ENCODE measurements around the gene ARHGEF18.

ARHGEF18 gene

DNA sequence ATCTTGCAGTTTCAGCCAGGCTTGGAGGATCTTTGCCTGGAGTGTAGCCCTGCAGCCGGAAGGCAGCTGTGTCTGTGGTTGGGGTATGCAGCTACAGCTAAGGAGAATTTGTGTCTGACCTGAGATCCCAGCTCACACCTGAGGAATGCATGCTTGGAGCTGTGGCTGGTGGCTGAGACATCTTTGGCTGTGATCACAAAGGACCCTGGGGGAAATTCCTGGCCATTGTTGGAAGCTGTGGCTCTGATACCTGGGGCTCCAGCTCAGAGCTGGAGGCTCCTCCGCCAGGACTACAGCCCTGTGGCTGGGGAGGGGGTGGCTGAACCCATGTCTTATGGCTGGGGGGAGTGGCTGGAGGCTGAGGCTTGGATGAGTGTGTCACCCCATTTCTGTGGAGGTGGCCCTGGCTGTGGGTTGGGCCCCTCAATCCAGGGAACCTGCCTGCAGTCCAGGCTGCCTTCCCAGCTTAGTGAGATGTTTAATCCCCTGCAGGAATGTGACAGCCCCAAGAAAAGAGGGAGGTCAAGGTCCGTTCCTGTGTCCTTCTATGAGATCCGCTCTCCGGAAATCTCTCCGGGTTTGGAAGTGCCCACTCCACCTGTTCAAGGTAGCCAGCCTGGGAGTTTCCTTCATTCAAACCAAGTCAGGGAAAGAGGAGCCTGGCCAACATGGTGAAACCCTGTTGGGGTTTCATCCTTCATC lies 27.6 kb downstream of the ARHGEF18 start:
- in situ Hi-C loops (cut with MboI; ENCODE audit: low pct_unique_long_range_greater_than_20kb, low sequenced_read_pairs), result no loop called here
- no peak for DNase-seq

DNA sequence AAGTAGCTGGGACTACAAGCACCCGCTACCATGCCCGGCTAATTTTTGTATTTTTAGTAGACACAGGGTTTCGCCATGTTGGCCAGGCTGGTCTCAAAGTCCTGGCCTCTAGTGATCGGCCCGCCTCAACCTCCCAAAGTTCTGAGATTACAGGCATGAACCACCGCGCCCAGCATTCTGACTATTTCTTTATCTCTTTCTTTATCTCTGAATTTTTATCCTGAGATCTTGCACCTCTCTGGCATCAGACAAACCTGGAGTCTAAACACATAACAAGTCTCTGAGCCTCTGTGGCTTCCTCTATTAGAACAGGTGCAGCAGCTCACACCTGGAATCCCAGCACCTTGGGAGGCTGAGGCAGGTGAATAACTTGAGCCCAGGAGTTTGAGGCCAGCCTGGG lies 28.5 kb downstream of the ARHGEF18 start:
- in situ Hi-C loops (cut with MboI; ENCODE audit: low pct_unique_long_range_greater_than_20kb, low sequenced_read_pairs), result no loop called here
- no peak for DNase-seq

DNA sequence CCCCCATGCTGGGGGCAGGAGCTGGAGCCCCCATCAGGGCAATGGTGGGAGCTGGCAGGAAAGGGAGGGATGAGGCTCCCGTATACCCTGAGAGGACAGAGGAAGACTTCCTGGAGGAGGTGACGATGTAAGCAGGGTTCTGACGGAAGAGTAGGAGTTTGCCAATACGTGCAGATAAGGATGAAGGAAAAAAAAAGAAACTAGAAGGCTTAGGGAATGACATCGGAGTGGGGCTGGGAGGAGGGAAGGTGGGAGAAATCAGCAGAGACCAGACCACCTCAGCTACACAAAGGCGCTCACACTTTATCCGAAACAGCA lies 32.3 kb downstream of the ARHGEF18 start:
- DNase-seq, result no peak
- in situ Hi-C loops (cut with MboI; ENCODE audit: low pct_unique_long_range_greater_than_20kb, low sequenced_read_pairs), result no loop called here

DNA sequence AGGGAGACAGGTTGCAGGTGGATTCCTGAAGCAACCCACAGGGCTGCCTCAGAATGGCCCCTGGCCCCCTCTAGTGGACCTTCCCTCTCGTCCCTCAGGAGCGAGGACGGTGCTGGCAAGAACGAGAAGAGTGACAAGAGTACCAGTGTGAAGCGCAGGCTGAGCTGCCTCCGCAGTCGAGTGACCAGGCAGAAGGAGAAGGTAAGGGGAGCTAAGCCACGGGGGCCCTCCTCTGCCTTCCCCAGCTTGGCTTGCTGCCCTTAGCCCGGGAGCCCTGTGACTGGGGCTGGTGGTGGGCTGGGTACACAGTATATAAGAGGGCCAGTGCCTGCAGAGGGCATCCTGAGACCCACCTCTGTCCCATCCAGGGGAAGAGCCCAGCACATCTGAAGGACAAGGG lies 34.0 kb downstream of the ARHGEF18 start:
- DNase-seq, result no peak
- in situ Hi-C loops (cut with MboI; ENCODE audit: low pct_unique_long_range_greater_than_20kb, low sequenced_read_pairs), result no loop called here

GRCh38 chr19:7383284-7383683 lies 34.5 kb downstream of the ARHGEF18 start:
- no peak for DNase-seq
- in situ Hi-C loops (cut with MboI; ENCODE audit: low pct_unique_long_range_greater_than_20kb, low sequenced_read_pairs), result no loop called here

DNA sequence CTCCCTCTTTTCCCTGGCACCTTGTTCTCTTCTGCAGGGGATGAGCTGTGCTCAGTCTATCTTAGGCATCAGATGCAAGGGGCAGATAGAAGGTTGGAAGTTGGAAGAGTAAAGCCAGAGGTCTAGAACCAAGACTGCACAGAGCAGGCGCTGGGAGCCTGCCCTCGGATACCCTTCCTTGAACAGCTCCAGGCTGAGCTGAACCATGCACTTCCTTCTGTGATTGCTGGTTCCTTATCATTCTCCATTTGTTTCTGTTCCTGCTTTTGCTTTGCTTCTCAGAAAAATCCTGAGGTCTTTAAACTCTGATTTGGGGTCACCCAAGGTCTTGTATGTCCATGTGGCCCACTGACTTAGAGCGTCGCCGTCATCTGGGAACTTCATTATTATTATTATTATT lies 36.3 kb downstream of the ARHGEF18 start:
- DNase-seq, result no peak
- in situ Hi-C loops (cut with MboI; ENCODE audit: low pct_unique_long_range_greater_than_20kb, low sequenced_read_pairs), result no loop called here

- no peak for DNase-seq
- in situ Hi-C loops (cut with MboI; ENCODE audit: low pct_unique_long_range_greater_than_20kb, low sequenced_read_pairs), result no loop called here
Measured at GRCh38 chr19:7386308-7386707, 37.6 kb downstream of the ARHGEF18 start.

GRCh38 chr19:7386769-7387168 lies 38.0 kb downstream of the ARHGEF18 start:
- in situ Hi-C loops (cut with MboI; ENCODE audit: low pct_unique_long_range_greater_than_20kb, low sequenced_read_pairs), result no loop called here
- DNase-seq, result no peak

DNA sequence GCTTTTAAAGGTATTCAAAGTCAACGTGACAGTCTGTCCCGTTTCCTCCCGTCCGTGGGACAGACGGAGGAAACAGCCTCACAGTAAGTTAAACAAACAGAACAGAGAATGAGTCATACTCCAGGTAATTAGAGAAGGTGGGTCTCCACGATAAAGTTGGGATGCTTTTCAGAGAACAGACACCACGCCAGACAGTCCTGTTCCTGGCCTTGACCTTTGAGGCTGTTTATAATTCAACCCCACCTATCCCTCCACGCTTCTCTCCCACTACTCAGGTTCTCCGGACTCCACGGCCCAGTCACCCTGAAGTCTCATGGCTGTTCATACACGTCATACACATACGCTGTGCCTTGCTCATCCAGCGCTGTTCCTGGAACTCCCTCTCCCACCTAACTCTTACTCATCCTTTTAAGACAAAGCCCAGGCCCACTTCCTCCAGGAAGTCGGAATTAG lies 42.5 kb downstream of the ARHGEF18 start:
- in situ Hi-C loops (cut with MboI; ENCODE audit: low pct_unique_long_range_greater_than_20kb, low sequenced_read_pairs), result no loop called here
- DNase-seq, result no peak

DNA sequence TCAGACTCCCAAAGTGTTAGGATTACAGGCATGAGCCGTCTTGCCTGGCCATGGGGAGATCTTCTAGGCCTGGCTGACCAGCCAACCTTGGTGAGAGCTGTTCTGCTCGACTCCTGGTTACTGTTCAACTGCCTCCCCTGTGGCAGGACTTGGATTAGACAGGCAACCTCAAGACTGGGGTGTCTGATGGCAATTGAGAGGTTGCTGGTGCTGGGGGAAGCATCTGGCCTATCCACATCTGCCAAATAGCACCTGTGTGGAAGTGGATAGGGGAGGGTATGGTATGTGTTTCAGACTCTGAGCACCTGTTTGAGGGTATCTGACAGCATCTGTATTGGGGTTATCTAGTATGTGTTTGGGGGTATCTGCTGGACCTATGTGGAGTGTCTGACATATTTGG lies 44.7 kb downstream of the ARHGEF18 start:
- in situ Hi-C loops (cut with MboI; ENCODE audit: low pct_unique_long_range_greater_than_20kb, low sequenced_read_pairs), result no loop called here
- no peak for DNase-seq

DNA sequence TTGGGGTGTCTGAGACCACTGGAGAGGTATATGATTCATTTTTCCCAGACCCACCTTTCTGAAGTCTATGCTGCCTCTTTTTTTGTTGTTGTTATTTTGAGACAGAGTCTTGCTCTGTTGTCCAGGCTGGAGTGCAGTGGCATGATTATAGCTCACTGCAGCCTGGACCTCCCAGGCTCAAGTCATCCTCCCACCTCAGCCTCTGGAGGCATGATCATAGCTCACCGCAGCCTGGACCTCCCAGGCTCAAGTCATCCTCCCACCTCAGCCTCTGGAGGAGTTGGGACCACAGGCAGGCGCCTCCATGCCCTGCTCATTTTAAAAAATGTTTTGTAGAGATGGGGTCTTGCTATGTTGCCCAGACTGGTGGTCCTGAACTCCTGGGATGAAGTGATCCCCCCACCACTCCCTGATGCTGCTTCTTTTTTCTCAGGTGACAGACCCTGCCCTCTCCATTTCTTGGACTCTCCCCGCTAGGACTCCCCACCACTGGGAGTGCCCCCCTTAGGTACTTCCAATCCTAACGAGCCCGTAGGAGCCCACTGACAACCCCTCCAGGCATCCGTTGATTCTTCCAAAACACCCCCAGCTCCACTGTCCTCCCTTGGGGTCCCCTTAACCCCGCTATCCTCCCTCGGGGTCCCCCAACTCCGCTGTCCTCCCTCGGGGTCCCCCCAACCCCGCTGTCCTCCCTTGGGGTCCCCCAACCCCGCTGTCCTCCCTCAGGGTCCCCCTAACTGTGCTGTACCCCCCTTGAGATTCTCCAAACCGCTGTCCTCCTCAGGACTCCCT lies 45.4 kb downstream of the ARHGEF18 start:
- DNase-seq, result no peak

DNA sequence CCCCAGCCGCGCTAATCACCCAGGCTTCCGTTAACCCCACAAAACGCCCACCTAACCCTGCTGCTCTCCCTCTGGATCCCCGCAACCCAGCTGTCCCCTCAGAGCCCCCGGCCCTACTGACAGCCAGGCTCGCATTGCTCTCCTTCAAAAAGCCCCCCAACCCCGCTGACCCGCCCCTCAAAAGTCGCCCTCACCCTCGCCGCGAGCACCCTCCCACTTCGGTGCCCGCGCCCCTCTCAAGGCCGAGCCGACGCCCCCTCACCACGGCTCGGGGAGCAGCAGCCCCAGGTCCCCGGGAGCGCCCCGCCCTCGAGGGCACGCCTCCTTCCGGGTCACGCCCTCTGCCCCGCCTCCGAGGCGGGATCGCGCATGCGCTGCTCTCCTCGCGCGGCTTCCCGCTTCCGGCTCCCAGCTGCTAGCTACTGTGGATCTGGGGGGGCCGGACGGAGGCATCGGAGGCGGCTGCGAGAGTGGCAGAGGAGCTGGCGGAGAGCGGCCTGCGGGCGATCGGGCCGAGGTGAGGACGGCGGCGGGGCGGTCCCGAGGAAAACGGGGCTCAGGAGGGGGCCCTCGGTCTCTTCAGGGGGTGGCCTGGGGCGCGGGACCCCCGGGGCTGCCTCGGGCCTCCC lies 46.1 kb downstream of the ARHGEF18 start:
- in situ Hi-C loops (cut with MboI; ENCODE audit: low pct_unique_long_range_greater_than_20kb, low sequenced_read_pairs), result no loop called here

More for the DNA sequence above, 45.4 kb downstream of the ARHGEF18 start:
- in situ Hi-C loops (cut with MboI; ENCODE audit: low pct_unique_long_range_greater_than_20kb, low sequenced_read_pairs), result no loop called here

GRCh38 chr19:7395360-7396066 lies 46.8 kb downstream of the ARHGEF18 start:
- no peak for DNase-seq
- in situ Hi-C loops (cut with MboI; ENCODE audit: low pct_unique_long_range_greater_than_20kb, low sequenced_read_pairs), result no loop called here

More for the DNA sequence above, 46.1 kb downstream of the ARHGEF18 start:
- DNase-seq, result peak; percentile 84

DNA sequence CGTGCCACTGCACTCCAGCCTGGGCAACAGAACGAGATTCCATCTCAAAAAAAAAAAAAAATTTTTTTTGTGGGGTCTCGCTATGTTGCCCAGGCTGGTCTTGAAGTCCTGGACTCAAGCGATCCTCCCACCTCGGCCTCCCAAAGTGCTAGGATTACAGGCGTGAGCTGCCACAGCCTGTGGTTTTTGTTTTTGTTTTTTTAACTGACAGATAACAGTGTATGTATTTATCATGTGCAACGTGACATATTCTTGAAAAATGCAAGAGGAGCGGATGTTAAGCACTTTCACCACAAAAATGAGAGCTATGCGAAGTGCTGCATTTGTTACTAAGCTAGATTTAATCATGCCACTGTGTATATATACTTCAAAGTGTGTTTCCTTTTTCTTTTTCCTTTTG lies 49.0 kb downstream of the ARHGEF18 start:
- in situ Hi-C loops (cut with MboI; ENCODE audit: low pct_unique_long_range_greater_than_20kb, low sequenced_read_pairs), result no loop called here
- no peak for DNase-seq
